Measurements from ENCODE around the gene COQ8B. TPM values are rescaled to one million over a fixed set of nuclear protein-coding genes. Genes with fewer than 3 reads are reported as not detected.

Gene COQ8B
- polyA plus RNA-seq, 1 donor (not counting 4 experiments of a cell fraction or from before 2014, with no cell fraction given): 11.0 TPM

DNA sequence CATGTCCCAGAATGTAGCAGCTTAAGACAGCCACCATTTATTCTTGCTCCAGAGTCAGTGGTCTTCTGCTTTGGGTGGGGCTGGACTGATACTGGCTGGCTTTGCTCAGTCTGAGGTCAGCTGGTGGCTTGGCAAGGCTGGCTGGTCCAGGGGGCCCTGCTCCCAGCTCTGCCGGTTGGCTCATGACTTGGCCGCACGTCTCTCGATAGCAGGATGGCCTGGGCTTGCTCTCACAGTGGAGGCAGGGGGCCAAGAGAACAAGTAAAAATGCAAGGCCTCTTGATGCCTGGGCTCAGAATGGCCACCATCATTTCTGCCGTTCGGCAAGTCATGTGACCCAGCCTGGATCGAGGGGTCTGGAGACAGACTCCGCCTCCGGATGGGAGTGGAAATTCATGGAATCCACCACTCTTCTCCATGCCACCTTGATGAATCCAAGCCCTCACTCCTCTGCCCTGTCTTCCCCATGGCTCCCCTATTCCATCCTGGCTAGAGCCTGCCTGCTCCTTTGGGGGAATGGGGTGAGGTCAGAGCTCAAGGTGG is 20.5 kb upstream of the COQ8B start:
- no peaks in the 10 kb centered on the region for H3K27me3 ChIP-seq (ENCODE audit: control insufficient read depth, extremely low read depth, insufficient read depth, low read length)
- no peak overlapping the region for H3K4me3 ChIP-seq (ENCODE audit: control insufficient read depth in 2 of 3, extremely low read depth in 1 of 3, insufficient read depth in 2 of 3, low read depth in 1 of 3, low read length in 3 of 3)
- H3K4me2 ChIP-seq (ENCODE audit: control insufficient read depth, extremely low read depth, insufficient read depth, low read depth, low read length): no peak overlapping the region
- TF ChIP-seq, protein P1, sequence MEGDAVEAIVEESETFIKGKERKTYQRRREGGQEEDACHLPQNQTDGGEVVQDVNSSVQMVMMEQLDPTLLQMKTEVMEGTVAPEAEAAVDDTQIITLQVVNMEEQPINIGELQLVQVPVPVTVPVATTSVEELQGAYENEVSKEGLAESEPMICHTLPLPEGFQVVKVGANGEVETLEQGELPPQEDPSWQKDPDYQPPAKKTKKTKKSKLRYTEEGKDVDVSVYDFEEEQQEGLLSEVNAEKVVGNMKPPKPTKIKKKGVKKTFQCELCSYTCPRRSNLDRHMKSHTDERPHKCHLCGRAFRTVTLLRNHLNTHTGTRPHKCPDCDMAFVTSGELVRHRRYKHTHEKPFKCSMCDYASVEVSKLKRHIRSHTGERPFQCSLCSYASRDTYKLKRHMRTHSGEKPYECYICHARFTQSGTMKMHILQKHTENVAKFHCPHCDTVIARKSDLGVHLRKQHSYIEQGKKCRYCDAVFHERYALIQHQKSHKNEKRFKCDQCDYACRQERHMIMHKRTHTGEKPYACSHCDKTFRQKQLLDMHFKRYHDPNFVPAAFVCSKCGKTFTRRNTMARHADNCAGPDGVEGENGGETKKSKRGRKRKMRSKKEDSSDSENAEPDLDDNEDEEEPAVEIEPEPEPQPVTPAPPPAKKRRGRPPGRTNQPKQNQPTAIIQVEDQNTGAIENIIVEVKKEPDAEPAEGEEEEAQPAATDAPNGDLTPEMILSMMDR (optimal IDR thresholded peaks at IDR 0.05 in 1 of 3, IDR thresholded peaks at IDR 0.05 in 1 of 3, conservative IDR thresholded peaks at IDR 0.05 in 1 of 3; ENCODE audit: extremely low read depth in 1 of 3, insufficient read depth in 2 of 3, low read length in 3 of 3): no peak
- TF ChIP-seq EZH2 (IDR thresholded peaks at IDR 0.05; ENCODE audit: low read length): no peak
- DNase-seq (ENCODE audit: low read depth, low spot score) (no peak), FAIRE-seq (no peak)
- H3K79me2 ChIP-seq (ENCODE audit: control insufficient read depth, insufficient read depth, low read length): no peaks in the 10 kb centered on the region
- peaks cover 11% of the 10 kb centered on the region for H3K4me1 ChIP-seq (ENCODE audit: control insufficient read depth, extremely low read depth, insufficient read depth, low read length)
- no peak overlapping the region for H2AFZ ChIP-seq (ENCODE audit: control insufficient read depth, low read length)
- no peak overlapping the region for H3K9ac ChIP-seq (ENCODE audit: control insufficient read depth, extremely low read depth, insufficient read depth, low read length)
- peaks cover 40 to 61% of the 10 kb centered on the region in 2 experiments for H3K36me3 ChIP-seq (ENCODE audit: control insufficient read depth in 2 of 2, extremely low read depth in 1 of 2, insufficient read depth in 2 of 2, low read length in 2 of 2)
- dilution Hi-C loops (cut with MboI; ENCODE audit: extremely low pct_ligation_motif_present, low sequenced_read_pairs): no loop called here
- H3K27ac ChIP-seq (ENCODE audit: control insufficient read depth, insufficient read depth, low read length): no peak overlapping the region
- no peaks in the 10 kb centered on the region for H3K9me1 ChIP-seq (ENCODE audit: control insufficient read depth, extremely low read depth, insufficient read depth, low read length)
- no peaks in the 10 kb centered on the region for H4K20me1 ChIP-seq (ENCODE audit: control insufficient read depth, extremely low read depth, insufficient read depth, low read length)
- no peaks in the 10 kb centered on the region for H3K9me3 ChIP-seq (ENCODE audit: control insufficient read depth, low read depth, low read length)

DNA sequence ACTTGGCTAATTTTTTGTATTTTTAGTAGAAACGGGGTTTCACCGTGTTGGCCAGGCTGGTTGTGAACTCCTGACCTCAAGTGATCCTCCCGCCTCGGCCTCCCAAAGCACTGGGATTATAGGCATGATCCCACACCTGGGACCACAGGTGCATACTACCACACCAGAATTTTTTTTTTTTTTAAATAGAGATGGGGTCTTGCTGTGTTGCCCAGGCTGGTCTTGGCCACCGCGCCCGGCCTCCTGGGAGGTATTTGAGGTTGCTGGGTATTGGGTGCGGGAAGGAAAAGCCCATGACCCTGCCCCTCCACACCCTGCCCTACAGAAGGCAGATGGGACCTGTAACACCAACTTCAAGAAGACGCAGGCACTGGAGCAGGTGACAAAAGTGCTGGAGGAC is 20.0 kb upstream of the COQ8B start:
- DNase-seq (ENCODE audit: low read depth, low spot score): no peak
- no peaks in the 10 kb centered on the region for H3K9me1 ChIP-seq (ENCODE audit: control insufficient read depth, extremely low read depth, insufficient read depth, low read length)
- no peak overlapping the region for H2AFZ ChIP-seq (ENCODE audit: control insufficient read depth, low read length)
- no peaks in the 10 kb centered on the region for H3K27me3 ChIP-seq (ENCODE audit: control insufficient read depth, extremely low read depth, insufficient read depth, low read length)
- dilution Hi-C loops (cut with MboI; ENCODE audit: extremely low pct_ligation_motif_present, low sequenced_read_pairs): no loop called here
- FAIRE-seq: no peak
- no peaks in the 10 kb centered on the region for H4K20me1 ChIP-seq (ENCODE audit: control insufficient read depth, extremely low read depth, insufficient read depth, low read length)
- no peaks in the 10 kb centered on the region for H3K79me2 ChIP-seq (ENCODE audit: control insufficient read depth, insufficient read depth, low read length)
- no peak overlapping the region for H3K27ac ChIP-seq (ENCODE audit: control insufficient read depth, insufficient read depth, low read length)
- TF ChIP-seq, protein P1 (optimal IDR thresholded peaks at IDR 0.05 in 1 of 3, IDR thresholded peaks at IDR 0.05 in 1 of 3, conservative IDR thresholded peaks at IDR 0.05 in 1 of 3; ENCODE audit: extremely low read depth in 1 of 3, insufficient read depth in 2 of 3, low read length in 3 of 3): no peak
- no peak for TF ChIP-seq EZH2 (IDR thresholded peaks at IDR 0.05; ENCODE audit: low read length)
- H3K4me1 ChIP-seq (ENCODE audit: control insufficient read depth, extremely low read depth, insufficient read depth, low read length): peaks cover 11% of the 10 kb centered on the region
- H3K9ac ChIP-seq (ENCODE audit: control insufficient read depth, extremely low read depth, insufficient read depth, low read length): no peak overlapping the region
- H3K4me3 ChIP-seq (ENCODE audit: control insufficient read depth in 2 of 3, extremely low read depth in 1 of 3, insufficient read depth in 2 of 3, low read depth in 1 of 3, low read length in 3 of 3): no peak overlapping the region
- no peak overlapping the region for H3K4me2 ChIP-seq (ENCODE audit: control insufficient read depth, extremely low read depth, insufficient read depth, low read depth, low read length)
- no peaks in the 10 kb centered on the region for H3K9me3 ChIP-seq (ENCODE audit: control insufficient read depth, low read depth, low read length)
- peaks cover 44 to 62% of the 10 kb centered on the region in 2 experiments for H3K36me3 ChIP-seq (ENCODE audit: control insufficient read depth in 2 of 2, extremely low read depth in 1 of 2, insufficient read depth in 2 of 2, low read length in 2 of 2)

Data from keratinocyte (primary cell).